HCT116 (cell line): ENCODE measurements around the gene PTGIS. TPM values are rescaled to one million over a fixed set of nuclear protein-coding genes. Genes with fewer than 3 reads are reported as not detected.

Experiments
- ATAC-seq: fragments of 200-7000 bp; cut with Tn5 transposase; 2 replicates; pipeline ENCODE4 v1.9.1; 2020; ENCODE audit warnings: mild to moderate bottlenecking, moderate library complexity
- BruUV-seq: library from RNA; stranded (reverse); fragments of 400-500 nt; replicated peaks from 2 replicates; lab custom pipeline; 2021; lab: Mats Ljungman, UMichigan
- CTCF ChIA-PET: fragments of 300-600 bp; sonication (Branson Sonifier 250); formaldehyde crosslinking; loops from one replicate; lab custom pipeline; 2021; ENCODE audit warnings: antibody characterized with exemption; lab: Charles Lee
- POLR2A ChIA-PET: fragments of 300-600, 350-600 bp; sonication (Branson Sonifier 250); formaldehyde crosslinking; loops from one replicate; lab custom pipeline; 2021; ENCODE audit warnings: antibody characterized with exemption; lab: Charles Lee
- RAD21 ChIA-PET, 2 experiments: fragments of 300-600 bp; sonication (Branson Sonifier 250); formaldehyde crosslinking; loops; one replicate each; lab custom pipeline; 2023; ENCODE audit warnings: low total read pairs in 2 of 2; ENCODE audit not compliant: uncharacterized antibody in 2 of 2, unreplicated experiment in 2 of 2, low non-redundant PET in 1 of 2; lab: Charles Lee
- DNase-seq: peaks from one replicate; pipeline ENCODE4 v3.0.0-alpha.2; 2010; ENCODE audit warnings: low read depth, low spot score
- H2AFZ ChIP-seq: fragments of 200-600 bp; shearing (Covaris generic), sonication (generic); 2 replicates; pipeline ENCODE4 v1.6.1; 2017; ENCODE audit warnings: low read depth, mixed run types, mixed read lengths, antibody characterized with exemption, low read length; ENCODE audit not compliant: poor library complexity, severe bottlenecking
- H3K27ac ChIP-seq: 2 replicates; pipeline ENCODE4 v1.5.1; 2012; ENCODE audit warnings: low read depth, low read length
- H3K27me3 ChIP-seq: fragments of 200-600 bp; sonication (generic); 2 replicates; pipeline ENCODE4 v1.6.1; 2016; ENCODE audit warnings: mixed run types, low read length, mixed read lengths; ENCODE audit not compliant: insufficient read depth
- H3K36me3 ChIP-seq, 2 experiments: fragments of 200-500 bp in 1 of 2; fragments of 200-600 bp in 1 of 2; sonication (Bioruptor generic) in 1 of 2; sonication (generic) in 1 of 2; 2 replicates each; pipeline versions ENCODE4 v1.5.1 to v1.6.1; 2014 to 2016; ENCODE audit warnings: low read length in 2 of 2, inconsistent platforms in 1 of 2, mixed read lengths in 1 of 2, mixed run types in 1 of 2; ENCODE audit not compliant: insufficient read depth in 2 of 2, control insufficient read depth in 1 of 2
- H3K4me1 ChIP-seq, 2 experiments: fragments of 200-600 bp in 1 of 2; sonication (generic) in 1 of 2; 2 replicates each; pipeline versions ENCODE4 v1.5.1 to v1.6.1; 2012 to 2017; ENCODE audit warnings: low read length in 2 of 2, inconsistent platforms in 1 of 2, mild to moderate bottlenecking in 1 of 2, mixed read lengths in 1 of 2, mixed run types in 1 of 2, moderate library complexity in 1 of 2; ENCODE audit not compliant: insufficient read depth in 2 of 2, control insufficient read depth in 1 of 2
- H3K4me2 ChIP-seq: fragments of 200-600 bp; sonication (generic); 2 replicates; pipeline ENCODE4 v1.6.1; 2017; ENCODE audit warnings: mixed run types, low read length, mixed read lengths
- H3K4me3 ChIP-seq, 2 experiments: fragments of 200-600 bp in 1 of 2; sonication (generic) in 1 of 2; replicated peaks in 1 of 2; 2 replicates each; pipeline ENCODE4 v1.5.1; 2011 to 2016; ENCODE audit warnings: low read length in 2 of 2, control low read depth in 1 of 2, low read depth in 1 of 2, mild to moderate bottlenecking in 1 of 2, mixed read lengths in 1 of 2, mixed run types in 1 of 2
- H3K79me2 ChIP-seq: fragments of 200-600 bp; sonication (generic); 2 replicates; pipeline ENCODE4 v1.6.1; 2017; ENCODE audit warnings: mild to moderate bottlenecking, mixed run types, low read length, moderate library complexity, mixed read lengths; ENCODE audit not compliant: insufficient read depth
- H3K9ac ChIP-seq: fragments of 200-600 bp; sonication (generic); 2 replicates; pipeline ENCODE4 v1.6.1; 2016; ENCODE audit warnings: low read length, mixed read lengths
- H3K9me2 ChIP-seq: fragments of 200-600 bp; sonication (generic), shearing (Covaris generic); 2 replicates; pipeline ENCODE4 v1.6.1; 2017; ENCODE audit warnings: mixed run types, mild to moderate bottlenecking, moderate library complexity; ENCODE audit not compliant: insufficient read depth
- H3K9me3 ChIP-seq, 2 experiments: fragments of 200-500 bp in 1 of 2; fragments of 200-600 bp in 1 of 2; sonication (Bioruptor generic) in 1 of 2; sonication (generic) in 1 of 2; 2 replicates each; pipeline ENCODE4 v1.6.1; 2014 to 2017; ENCODE audit warnings: low read length in 2 of 2, mixed read lengths in 2 of 2, inconsistent platforms in 1 of 2, low read depth in 1 of 2, mild to moderate bottlenecking in 1 of 2, mixed run types in 1 of 2, moderate library complexity in 1 of 2; ENCODE audit not compliant: control insufficient read depth in 1 of 2, insufficient read depth in 1 of 2
- H4K20me1 ChIP-seq: fragments of 200-600 bp; sonication (generic), shearing (Covaris generic); 2 replicates; pipeline ENCODE4 v1.6.1; 2017; ENCODE audit warnings: mixed run types, mild to moderate bottlenecking, moderate library complexity; ENCODE audit not compliant: insufficient read depth
- CEBPB ChIP-seq: IDR thresholded peaks from 2 replicates; pipeline ENCODE4 v1.6.1; 2012; ENCODE audit warnings: low read depth
- EGR1 ChIP-seq: IDR thresholded peaks from 2 replicates; pipeline ENCODE4 v1.6.1; 2012; ENCODE audit warnings: low read depth
- ELF1 ChIP-seq: IDR thresholded peaks from 2 replicates; pipeline ENCODE4 v1.6.1; 2012; ENCODE audit warnings: low read depth, borderline replicate concordance
- EZH2phosphoT487 ChIP-seq: fragments of 200-600 bp; IDR thresholded peaks from 2 replicates; pipeline ENCODE4 v1.6.1; 2018; ENCODE audit warnings: antibody characterized with exemption, borderline replicate concordance
- FOSL1 ChIP-seq: IDR thresholded peaks from 2 replicates; pipeline ENCODE4 v1.6.1; 2012; ENCODE audit warnings: low read depth
- JUND ChIP-seq: IDR thresholded peaks from 2 replicates; pipeline ENCODE4 v1.6.1; 2012
- SP1 ChIP-seq: IDR thresholded peaks from 2 replicates; pipeline ENCODE4 v1.6.1; 2012; ENCODE audit warnings: low read depth
- TCF7L2 ChIP-seq: IDR thresholded peaks from 2 replicates; pipeline ENCODE4 v1.7.0; 2011; ENCODE audit warnings: borderline replicate concordance, inconsistent platforms; ENCODE audit not compliant: insufficient read depth, insufficient read length; ENCODE audit errors: extremely low read depth
- ZBTB33 ChIP-seq: IDR thresholded peaks from 2 replicates; pipeline ENCODE4 v1.6.1; 2011; ENCODE audit warnings: mild to moderate bottlenecking, low read length, moderate library complexity; ENCODE audit not compliant: insufficient replicate concordance; ENCODE audit errors: extremely low read depth
- intact Hi-C: fragments of 100-400 bp; cut with micrococcal nuclease; formaldehyde crosslinking; loops from 2 replicates; pipeline ENCODE4 v1.10.0; 2022
- total RNA-seq: library from RNA; stranded (reverse); gene quantifications from one replicate; pipeline ENCODE4 v1.2.1, GENCODE V29; 2021; ENCODE audit not compliant: unreplicated experiment

Gene PTGIS
- total RNA-seq, 1 experiment from 2014 or later = 0.25 TPM

GRCh38 chr20:49562311-49563014, 5.5 kb downstream of the PTGIS start:
- ChIA-PET RAD21 (no interaction called here), CTCF (interaction anchor here (0.9 kb wide), 1 partner anchor 47 kb away, joined by 3 read pairs; no protein-coding TSS in a partner anchor), POLR2A (no interaction called here)
- intact Hi-C loops = no loop called here
- H3K9me3 ChIP-seq = no peaks in the 10 kb centered on the region
- H4K20me1 ChIP-seq = no peaks in the 10 kb centered on the region
- peak overlapping the region; percentile 9 for H3K27ac ChIP-seq
- no peaks in the 10 kb centered on the region for H3K27me3 ChIP-seq
- peak overlapping the region; percentile 69 for H3K4me2 ChIP-seq
- TF ChIP-seq FOSL1 (peak; percentile 70), TCF7L2 (no peak), CEBPB (no peak), ZBTB33 (no peak), EGR1 (peak; percentile 92), SP1 (peak; percentile 49), EZH2phosphoT487 (no peak), JUND (peak; percentile 62; the same call in 1 of the 2 replicates), ELF1 (no peak)
- H3K36me3 ChIP-seq = no peaks in the 10 kb centered on the region
- H2AFZ ChIP-seq = peak overlapping the region; percentile 56
- ATAC-seq = peak; percentile 92
- peaks cover 25 to 35% of the 10 kb centered on the region in 2 experiments for H3K4me1 ChIP-seq
- H3K79me2 ChIP-seq = no peaks in the 10 kb centered on the region
- no peaks in the 10 kb centered on the region for H3K9me2 ChIP-seq
- peak overlapping the region in 1 of 2 experiments; percentile 19; a peak in 1 of 4 replicates for H3K4me3 ChIP-seq
- no TSS peak for BruUV-seq
- H3K9ac ChIP-seq = peak overlapping the region; percentile 27
- DNase-seq = peak; percentile 23
